Astrocyte (in vitro differentiated cells and primary cell): ENCODE measurements around the gene CNOT1. TPM values are rescaled to one million over a fixed set of nuclear protein-coding genes. Genes with fewer than 3 reads are reported as not detected.

Experiments used
- DNase-seq: peaks from one replicate; pipeline ENCODE4 v3.0.0-alpha.2; 2010; ENCODE audit warnings: low read depth
- FAIRE-seq: peaks from 2 replicates; lab custom pipeline; 2011; peaks lifted over from hg19 to GRCh38; lab: Jason Lieb, UNC
- H2AFZ ChIP-seq: 2 replicates; pipeline ENCODE4 v1.6.0; 2012; ENCODE audit warnings: low read depth, low read length, inconsistent platforms
- H3K27ac ChIP-seq: 2 replicates; pipeline ENCODE4 v1.5.1; 2011; ENCODE audit warnings: low read depth, low read length, inconsistent platforms
- H3K27me3 ChIP-seq: 2 replicates; pipeline ENCODE4 v1.6.0; 2011; ENCODE audit warnings: low read length, inconsistent platforms; ENCODE audit not compliant: insufficient read depth
- H3K36me3 ChIP-seq: 2 replicates; pipeline ENCODE4 v1.5.1; 2011; ENCODE audit warnings: low read length, inconsistent platforms; ENCODE audit not compliant: insufficient read depth
- H3K4me1 ChIP-seq: 2 replicates; pipeline ENCODE4 v1.5.1; 2011; ENCODE audit warnings: low read length, inconsistent platforms; ENCODE audit not compliant: insufficient read depth
- H3K4me2 ChIP-seq: 2 replicates; pipeline ENCODE4 v1.6.0; 2012; ENCODE audit warnings: low read length, inconsistent platforms
- H3K4me3 ChIP-seq: 2 replicates; pipeline ENCODE4 v1.5.1; 2011; ENCODE audit warnings: low read depth, mild to moderate bottlenecking, low read length, inconsistent platforms; ENCODE audit not compliant: insufficient read depth
- H3K79me2 ChIP-seq: 2 replicates; pipeline ENCODE4 v1.6.0; 2012; ENCODE audit warnings: mild to moderate bottlenecking, low read length, inconsistent platforms; ENCODE audit not compliant: insufficient read depth
- H3K9ac ChIP-seq: 2 replicates; pipeline ENCODE4 v1.6.0; 2012; ENCODE audit warnings: mild to moderate bottlenecking, low read length, inconsistent platforms
- H3K9me3 ChIP-seq: 2 replicates; pipeline ENCODE4 v1.5.1; 2012; ENCODE audit warnings: low read depth, mild to moderate bottlenecking, low read length, inconsistent platforms; ENCODE audit not compliant: insufficient read depth
- H4K20me1 ChIP-seq: 2 replicates; pipeline ENCODE4 v1.6.0; 2012; ENCODE audit warnings: low read length, inconsistent platforms; ENCODE audit not compliant: insufficient read depth
- H3K27ac Mint-ChIP-seq: one replicate; pipeline ENCODE4 v1.8.0; 2021; ENCODE audit warnings: mild to moderate bottlenecking, mixed read lengths; ENCODE audit not compliant: unreplicated experiment
- H3K27me3 Mint-ChIP-seq: one replicate; pipeline ENCODE4 v1.8.0; 2021; ENCODE audit warnings: low read depth, mixed read lengths; ENCODE audit not compliant: unreplicated experiment
- H3K36me3 Mint-ChIP-seq: one replicate; pipeline ENCODE4 v1.8.0; 2021; ENCODE audit warnings: low read depth, mixed read lengths; ENCODE audit not compliant: unreplicated experiment
- H3K4me1 Mint-ChIP-seq: one replicate; pipeline ENCODE4 v1.8.0; 2021; ENCODE audit warnings: low read depth, mixed read lengths; ENCODE audit not compliant: unreplicated experiment
- H3K4me3 Mint-ChIP-seq: one replicate; pipeline ENCODE4 v1.8.0; 2021; ENCODE audit warnings: mild to moderate bottlenecking, moderate library complexity, mixed read lengths; ENCODE audit not compliant: unreplicated experiment
- H3K9me3 Mint-ChIP-seq: one replicate; pipeline ENCODE4 v1.8.0; 2021; ENCODE audit warnings: mild to moderate bottlenecking, mixed read lengths; ENCODE audit not compliant: unreplicated experiment
- CTCF ChIP-seq: IDR thresholded peaks from 2 replicates; pipeline ENCODE4 v1.5.1; 2011; ENCODE audit warnings: low read depth, mild to moderate bottlenecking, inconsistent platforms, low read length, moderate library complexity; ENCODE audit not compliant: insufficient read depth
- EZH2 ChIP-seq: IDR thresholded peaks from 2 replicates; pipeline ENCODE4 v1.6.1; 2012; ENCODE audit warnings: mild to moderate bottlenecking, low read length, inconsistent platforms; ENCODE audit not compliant: insufficient read depth
- total RNA-seq: library from RNA; stranded (reverse); gene quantifications from 2 replicates; pipeline ENCODE4 v1.2.1, GENCODE V29; 2021

Gene CNOT1
- total RNA-seq, 1 donor from 2014 or later, result 212 TPM

GRCh38 chr16:58478427-58478826 lies 151.2 kb downstream of the CNOT1 start:
- H3K4me1 ChIP-seq, result peaks cover 4% of the 10 kb centered on the region
- FAIRE-seq, result no peak
- Mint-ChIP-seq H3K4me3 (no peak overlapping the region), H3K36me3 (peaks cover 1% of the 10 kb centered on the region), H3K9me3 (peaks cover 2% of the 10 kb centered on the region), H3K27ac (no peak overlapping the region), H3K4me1 (peaks cover 2% of the 10 kb centered on the region), H3K27me3 (peaks cover 17% of the 10 kb centered on the region)
- no peak overlapping the region for H3K4me2 ChIP-seq
- H3K9ac ChIP-seq, result no peak overlapping the region
- no peaks in the 10 kb centered on the region for H3K9me3 ChIP-seq
- H4K20me1 ChIP-seq, result no peaks in the 10 kb centered on the region
- no peaks in the 10 kb centered on the region for H3K79me2 ChIP-seq
- H3K4me3 ChIP-seq, result no peak overlapping the region
- peaks cover 8% of the 10 kb centered on the region for H3K27me3 ChIP-seq
- H3K27ac ChIP-seq, result no peak overlapping the region
- no peak for DNase-seq
- no peak overlapping the region for H2AFZ ChIP-seq
- TF ChIP-seq CTCF (no peak), EZH2 (no peak)
- no peaks in the 10 kb centered on the region for H3K36me3 ChIP-seq

- H3K36me3 ChIP-seq, result no peaks in the 10 kb centered on the region
- TF ChIP-seq EZH2 (no peak), CTCF (no peak)
- peaks cover 8% of the 10 kb centered on the region for H3K27me3 ChIP-seq
- FAIRE-seq, result no peak
- Mint-ChIP-seq H3K27ac (no peak overlapping the region), H3K27me3 (peaks cover 31% of the 10 kb centered on the region), H3K4me1 (no peaks in the 10 kb centered on the region), H3K36me3 (peaks cover 3% of the 10 kb centered on the region), H3K9me3 (peaks cover 6% of the 10 kb centered on the region), H3K4me3 (no peak overlapping the region)
- no peak overlapping the region for H3K4me3 ChIP-seq
- H2AFZ ChIP-seq, result no peak overlapping the region
- H3K9ac ChIP-seq, result no peak overlapping the region
- H3K79me2 ChIP-seq, result no peaks in the 10 kb centered on the region
- no peak overlapping the region for H3K4me2 ChIP-seq
- H3K4me1 ChIP-seq, result no peaks in the 10 kb centered on the region
- DNase-seq, result no peak
- H3K9me3 ChIP-seq, result no peaks in the 10 kb centered on the region
- no peaks in the 10 kb centered on the region for H4K20me1 ChIP-seq
- no peak overlapping the region for H3K27ac ChIP-seq
These were observed 152.8 kb downstream of the CNOT1 start for GRCh38 chr16:58476791-58477190.

GRCh38 chr16:58475091-58475619 lies 154.5 kb downstream of the CNOT1 start:
- H3K9me3 Mint-ChIP-seq, result peaks cover 6% of the 10 kb centered on the region

More at GRCh38 chr16:58475091-58475619, 154.5 kb downstream of the CNOT1 start:
- no peak overlapping the region for H3K9ac ChIP-seq
- DNase-seq (no peak), FAIRE-seq (no peak)
- H3K27ac ChIP-seq, result no peak overlapping the region
- H3K36me3 Mint-ChIP-seq, result peaks cover 3% of the 10 kb centered on the region
- no peak overlapping the region for H3K4me3 Mint-ChIP-seq
- TF ChIP-seq CTCF (no peak), EZH2 (no peak)
- no peak overlapping the region for H3K4me2 ChIP-seq
- H3K4me1 ChIP-seq, result no peaks in the 10 kb centered on the region
- H2AFZ ChIP-seq, result no peak overlapping the region
- H3K27me3 ChIP-seq, result peaks cover 8% of the 10 kb centered on the region
- no peaks in the 10 kb centered on the region for H3K79me2 ChIP-seq
- H3K4me1 Mint-ChIP-seq, result no peaks in the 10 kb centered on the region
- H3K4me3 ChIP-seq, result no peak overlapping the region
- H3K9me3 ChIP-seq, result no peaks in the 10 kb centered on the region
- no peak overlapping the region for H3K27ac Mint-ChIP-seq
- peaks cover 31% of the 10 kb centered on the region for H3K27me3 Mint-ChIP-seq
- H3K36me3 ChIP-seq, result no peaks in the 10 kb centered on the region
- H4K20me1 ChIP-seq, result no peaks in the 10 kb centered on the region
